ENCODE measurements around the gene AMOTL2.

Gene AMOTL2

GRCh38 chr3:134354612-134355251 is 19.5 kb downstream of the AMOTL2 start:
- no peak for TF ChIP-seq CTCF (IDR thresholded peaks at IDR 0.05; ENCODE audit: extremely low read depth, insufficient read depth, missing control alignments)
- DNase-seq (ENCODE audit: low spot score) = no peak
- in situ Hi-C loops (cut with MboI; ENCODE audit: low pct_unique_long_range_greater_than_20kb, low sequenced_read_pairs, unreplicated experiment) = no loop called here

GRCh38 chr3:134353831-134354611 is 20.2 kb downstream of the AMOTL2 start:
- no peak for DNase-seq (ENCODE audit: low spot score)
- TF ChIP-seq CTCF (IDR thresholded peaks at IDR 0.05; ENCODE audit: extremely low read depth, insufficient read depth, missing control alignments) = no peak
- in situ Hi-C loops (cut with MboI; ENCODE audit: low pct_unique_long_range_greater_than_20kb, low sequenced_read_pairs, unreplicated experiment) = no loop called here

- in situ Hi-C loops (cut with MboI; ENCODE audit: low pct_unique_long_range_greater_than_20kb, low sequenced_read_pairs, unreplicated experiment) = no loop called here
- no peak for TF ChIP-seq CTCF (IDR thresholded peaks at IDR 0.05; ENCODE audit: extremely low read depth, insufficient read depth, missing control alignments)
- no peak for DNase-seq (ENCODE audit: low spot score)
Observed at GRCh38 chr3:134353171-134353825, 20.9 kb downstream of the AMOTL2 start.

- no peak for TF ChIP-seq CTCF (IDR thresholded peaks at IDR 0.05; ENCODE audit: extremely low read depth, insufficient read depth, missing control alignments)
- DNase-seq (ENCODE audit: low spot score) = no peak
- in situ Hi-C loops (cut with MboI; ENCODE audit: low pct_unique_long_range_greater_than_20kb, low sequenced_read_pairs, unreplicated experiment) = no loop called here
Observed at GRCh38 chr3:134352031-134352671, 22.1 kb downstream of the AMOTL2 start.

GRCh38 chr3:134351427-134351826 is 22.8 kb downstream of the AMOTL2 start:
- no peak for DNase-seq (ENCODE audit: low spot score)
- in situ Hi-C loops (cut with MboI; ENCODE audit: low pct_unique_long_range_greater_than_20kb, low sequenced_read_pairs, unreplicated experiment) = no loop called here
- TF ChIP-seq CTCF (IDR thresholded peaks at IDR 0.05; ENCODE audit: extremely low read depth, insufficient read depth, missing control alignments) = no peak

GRCh38 chr3:134350861-134351311 is 23.4 kb downstream of the AMOTL2 start:
- TF ChIP-seq CTCF (IDR thresholded peaks at IDR 0.05; ENCODE audit: extremely low read depth, insufficient read depth, missing control alignments) = no peak
- in situ Hi-C loops (cut with MboI; ENCODE audit: low pct_unique_long_range_greater_than_20kb, low sequenced_read_pairs, unreplicated experiment) = no loop called here
- no peak for DNase-seq (ENCODE audit: low spot score)
